Mononuclear cell (primary cell): Measurements from ENCODE around the gene FUBP3. TPM values are rescaled to one million over a fixed set of nuclear protein-coding genes. Genes with fewer than 3 reads are reported as not detected.

Experiments
- H3K27me3 ChIP-seq: 2 replicates; pipeline ENCODE4 v1.6.0; 2011; ENCODE audit warnings: low read length, control low read depth; ENCODE audit not compliant: insufficient read depth
- H3K4me1 ChIP-seq: 2 replicates; pipeline ENCODE4 v1.5.1; 2011; ENCODE audit warnings: mild to moderate bottlenecking, low read length, control low read depth; ENCODE audit not compliant: insufficient read depth
- H3K4me3 ChIP-seq: 2 replicates; pipeline ENCODE4 v1.5.1; 2011; ENCODE audit warnings: mild to moderate bottlenecking, low read length, moderate library complexity
- H3K9me3 ChIP-seq: 2 replicates; pipeline ENCODE4 v1.5.1; 2011; ENCODE audit warnings: low read depth, mild to moderate bottlenecking, control low read depth, low read length
- total RNA-seq: library from RNA; depleted of rRNA; stranded (reverse); fragments of >200 nt; gene quantifications from one replicate; pipeline ENCODE4 v1.2.3, GENCODE V29; 2012

The FUBP3 gene
- total RNA-seq = 20.9 TPM

DNA sequence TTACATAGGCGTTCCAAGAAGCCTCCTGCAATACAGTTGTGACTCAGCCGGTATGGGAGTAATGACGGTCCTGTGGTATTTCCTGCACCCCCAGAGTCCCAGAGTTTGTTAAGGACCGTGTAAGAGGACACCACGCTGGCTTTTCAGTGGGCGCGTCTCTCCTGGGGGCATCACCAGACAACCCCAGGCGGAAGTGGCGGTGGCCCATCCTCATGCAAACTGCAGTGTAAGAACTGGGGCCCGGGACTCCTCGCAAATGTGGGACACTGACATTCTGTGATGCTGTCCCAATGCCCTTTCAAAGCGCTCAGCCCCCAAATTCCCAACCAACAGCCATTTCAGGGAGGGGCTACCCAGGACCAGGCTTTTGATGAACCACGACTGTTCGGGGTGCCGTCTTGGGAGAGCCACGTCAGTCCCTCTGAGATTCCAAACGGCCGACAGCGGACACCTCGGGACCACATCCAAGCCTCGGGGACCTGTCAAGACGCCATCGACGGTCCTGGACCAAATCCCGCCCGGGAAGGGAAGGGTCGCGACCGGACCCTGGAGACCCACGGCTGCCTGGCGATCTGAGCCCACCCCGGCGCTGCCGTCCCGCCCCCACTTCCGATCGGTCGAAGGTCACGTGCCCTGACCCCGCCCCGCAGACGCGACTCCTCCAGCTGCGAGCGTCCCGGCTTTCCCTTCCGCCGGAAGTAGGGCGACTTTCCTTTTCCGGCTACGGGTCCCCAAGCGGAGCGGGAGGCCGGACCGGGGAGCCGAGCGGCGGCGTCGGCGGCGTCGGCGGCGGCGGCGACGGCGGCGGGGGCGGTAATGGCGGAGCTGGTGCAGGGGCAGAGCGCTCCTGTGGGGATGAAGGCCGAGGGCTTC is at the start of gene FUBP3:
FUBP3 (plus strand) TSS at position 713 of the 873 bp plus-strand sequence; CDS start at position 817, 104 bp downstream.
- Histone ChIP-seq H3K4me3 (peak within 1 kb of the TSS; percentile 92), H3K27me3 (no peaks in the 10 kb centered on the region), H3K4me1 (peaks cover 23% of the 10 kb centered on the region), H3K9me3 (no peaks in the 10 kb centered on the region)

DNA sequence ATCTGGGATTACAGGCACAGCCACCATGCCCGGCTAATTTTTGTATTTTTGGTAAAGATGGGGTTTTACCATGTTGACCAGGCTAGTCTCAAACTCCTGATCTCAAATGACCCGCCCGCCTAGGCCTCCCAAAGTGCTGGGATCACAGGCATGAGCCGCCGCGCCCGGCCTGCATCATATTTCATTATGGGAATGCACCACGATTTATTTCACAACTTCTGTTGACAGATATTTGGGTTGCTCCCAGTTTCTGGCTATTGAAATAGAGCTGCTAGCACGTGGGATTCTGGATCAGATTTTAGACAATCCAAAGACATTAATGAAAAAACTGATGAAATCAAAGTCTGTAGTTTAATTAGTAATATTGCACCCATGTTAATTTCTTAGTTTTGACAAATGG is 48.4 kb upstream of the FUBP3 start:
- Histone ChIP-seq H3K9me3 (no peaks in the 10 kb centered on the region), H3K4me3 (no peak overlapping the region), H3K27me3 (peaks cover 4% of the 10 kb centered on the region), H3K4me1 (no peaks in the 10 kb centered on the region)

GRCh38 chr9:130531670-130532069 is 47.7 kb upstream of the FUBP3 start:
- no peaks in the 10 kb centered on the region for H3K9me3 ChIP-seq
- peaks cover 7% of the 10 kb centered on the region for H3K27me3 ChIP-seq
- no peaks in the 10 kb centered on the region for H3K4me1 ChIP-seq
- no peak overlapping the region for H3K4me3 ChIP-seq

DNA sequence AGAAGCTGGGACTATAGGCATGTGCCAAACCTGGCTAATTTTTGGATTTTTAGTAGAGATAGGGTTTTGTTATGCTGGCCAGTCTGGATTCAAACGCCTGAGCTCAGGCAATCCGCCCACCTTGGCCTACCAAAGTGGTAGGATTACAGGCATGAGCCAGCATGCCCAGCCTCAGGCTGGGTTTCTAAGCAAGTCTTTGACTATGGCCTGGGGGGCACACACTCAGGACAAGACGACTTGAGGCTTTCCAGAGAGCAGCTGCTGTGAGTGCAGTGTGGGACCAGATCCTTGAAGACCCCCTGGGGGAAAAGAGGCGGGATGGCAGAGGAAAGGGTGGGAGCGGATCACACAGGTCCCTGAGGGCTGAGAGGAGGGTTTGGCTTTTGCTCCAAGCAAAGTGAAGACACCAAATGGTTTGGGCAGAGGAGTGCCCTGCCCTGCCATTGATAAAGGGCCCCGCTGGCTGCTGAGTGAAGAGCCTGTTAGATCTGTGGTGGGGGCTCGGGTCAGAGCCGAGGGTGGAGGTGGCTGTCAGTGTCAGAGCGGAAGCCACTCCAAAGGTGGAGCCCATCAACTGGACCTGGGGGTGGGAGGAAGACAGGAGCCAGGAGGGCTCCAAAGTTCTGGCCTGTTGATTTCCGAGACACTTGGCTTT is 46.8 kb upstream of the FUBP3 start:
- no peaks in the 10 kb centered on the region for H3K9me3 ChIP-seq
- H3K4me3 ChIP-seq = no peak overlapping the region
- H3K4me1 ChIP-seq = no peaks in the 10 kb centered on the region
- peaks cover 15% of the 10 kb centered on the region for H3K27me3 ChIP-seq

DNA sequence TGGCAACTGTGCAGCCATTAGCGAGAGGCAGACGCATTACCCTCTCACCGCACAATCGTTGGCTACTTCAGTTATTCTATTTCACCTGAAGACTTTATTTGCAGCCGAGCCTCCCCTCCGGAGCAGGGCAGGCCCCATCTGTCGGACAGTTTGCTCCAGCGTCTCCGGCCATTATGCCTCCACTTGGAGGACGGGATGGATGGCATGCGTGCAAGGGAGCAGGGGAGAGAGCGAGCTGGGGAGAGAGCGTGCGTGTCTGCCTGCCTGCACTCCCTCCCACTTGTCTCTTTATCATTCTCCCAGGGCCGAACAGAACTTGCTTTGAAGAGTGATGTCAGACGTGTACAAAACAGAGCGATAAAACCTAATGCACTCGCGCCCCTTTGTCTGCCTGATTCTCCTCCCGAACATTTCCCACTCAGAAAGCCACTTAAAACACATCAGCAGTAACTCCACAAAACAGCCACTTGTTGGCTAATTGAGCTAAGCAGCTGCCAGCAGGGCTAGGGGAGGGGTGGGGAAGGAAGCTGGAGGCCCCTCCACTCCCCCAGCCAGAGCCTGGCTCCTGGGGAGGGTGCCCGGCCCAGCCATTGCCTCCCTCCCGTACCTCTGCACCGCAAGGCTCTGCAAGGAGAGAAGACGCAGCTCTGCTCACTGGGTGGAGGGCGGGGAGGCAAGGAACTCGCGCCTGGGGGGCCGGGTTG is 43.4 kb upstream of the FUBP3 start:
- Histone ChIP-seq H3K4me1 (no peaks in the 10 kb centered on the region), H3K4me3 (no peak overlapping the region), H3K27me3 (peaks cover 26% of the 10 kb centered on the region), H3K9me3 (no peaks in the 10 kb centered on the region)

GRCh38 chr9:130536701-130537107 is 42.7 kb upstream of the FUBP3 start:
- H3K27me3 ChIP-seq = peaks cover 26% of the 10 kb centered on the region

GRCh38 chr9:130537346-130538050 is 41.9 kb upstream of the FUBP3 start:
- H3K4me3 ChIP-seq = no peak overlapping the region
- no peaks in the 10 kb centered on the region for H3K4me1 ChIP-seq
- H3K9me3 ChIP-seq = no peaks in the 10 kb centered on the region
- H3K27me3 ChIP-seq = peaks cover 26% of the 10 kb centered on the region

More at GRCh38 chr9:130536701-130537107, 42.7 kb upstream of the FUBP3 start:
- H3K9me3 ChIP-seq = no peaks in the 10 kb centered on the region
- no peak overlapping the region for H3K4me3 ChIP-seq
- no peaks in the 10 kb centered on the region for H3K4me1 ChIP-seq

GRCh38 chr9:130539420-130540223 is 39.8 kb upstream of the FUBP3 start:
- Histone ChIP-seq H3K9me3 (no peaks in the 10 kb centered on the region), H3K4me3 (no peak overlapping the region), H3K4me1 (no peaks in the 10 kb centered on the region), H3K27me3 (peaks cover 26% of the 10 kb centered on the region)

GRCh38 chr9:130541533-130541932 is 37.8 kb upstream of the FUBP3 start:
- H3K4me3 ChIP-seq = no peak overlapping the region
- no peaks in the 10 kb centered on the region for H3K9me3 ChIP-seq
- no peaks in the 10 kb centered on the region for H3K4me1 ChIP-seq
- H3K27me3 ChIP-seq = peaks cover 21% of the 10 kb centered on the region

DNA sequence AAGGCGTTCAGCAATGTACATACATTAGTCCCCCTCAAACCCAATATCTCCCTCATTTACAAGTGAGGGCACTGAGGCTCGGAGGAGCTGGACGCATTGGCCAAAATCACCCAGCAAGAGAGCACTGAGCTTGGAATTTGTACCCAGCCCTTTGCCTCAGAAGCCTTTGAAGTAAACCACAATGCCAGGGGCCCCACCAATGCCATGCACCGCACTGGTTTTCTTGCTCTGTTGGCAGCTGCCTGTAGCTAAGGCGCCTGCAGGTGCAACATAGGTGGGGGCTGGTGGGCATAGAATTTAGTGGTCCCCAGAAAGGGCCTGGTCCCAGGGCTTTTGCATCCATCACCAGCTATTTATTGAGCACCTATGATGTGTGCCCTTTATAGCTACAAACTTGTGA is 37.3 kb upstream of the FUBP3 start:
- H3K27me3 ChIP-seq = peaks cover 16% of the 10 kb centered on the region
- no peaks in the 10 kb centered on the region for H3K4me1 ChIP-seq
- H3K4me3 ChIP-seq = no peak overlapping the region
- no peaks in the 10 kb centered on the region for H3K9me3 ChIP-seq

GRCh38 chr9:130542457-130543228 is 36.7 kb upstream of the FUBP3 start:
- no peak overlapping the region for H3K4me3 ChIP-seq
- H3K9me3 ChIP-seq = no peaks in the 10 kb centered on the region
- H3K27me3 ChIP-seq = peaks cover 11% of the 10 kb centered on the region
- no peaks in the 10 kb centered on the region for H3K4me1 ChIP-seq

- H3K4me3 ChIP-seq = no peak overlapping the region
- H3K27me3 ChIP-seq = peaks cover 8% of the 10 kb centered on the region
- H3K4me1 ChIP-seq = no peaks in the 10 kb centered on the region
- H3K9me3 ChIP-seq = no peaks in the 10 kb centered on the region
These were observed 36.0 kb upstream of the FUBP3 start for GRCh38 chr9:130543368-130543767.

GRCh38 chr9:130543859-130544258 is 35.5 kb upstream of the FUBP3 start:
- Histone ChIP-seq H3K27me3 (peaks cover 4% of the 10 kb centered on the region), H3K4me3 (no peak overlapping the region), H3K9me3 (no peaks in the 10 kb centered on the region), H3K4me1 (no peaks in the 10 kb centered on the region)
